ENCODE results near the gene PLPP1. TPM values are rescaled to one million over a fixed set of nuclear protein-coding genes. Genes with fewer than 3 reads are reported as not detected.

The PLPP1 gene
- total and polyA plus RNA-seq, 2 experiments from 2014 or later: 39.1 to 97.1 TPM

DNA sequence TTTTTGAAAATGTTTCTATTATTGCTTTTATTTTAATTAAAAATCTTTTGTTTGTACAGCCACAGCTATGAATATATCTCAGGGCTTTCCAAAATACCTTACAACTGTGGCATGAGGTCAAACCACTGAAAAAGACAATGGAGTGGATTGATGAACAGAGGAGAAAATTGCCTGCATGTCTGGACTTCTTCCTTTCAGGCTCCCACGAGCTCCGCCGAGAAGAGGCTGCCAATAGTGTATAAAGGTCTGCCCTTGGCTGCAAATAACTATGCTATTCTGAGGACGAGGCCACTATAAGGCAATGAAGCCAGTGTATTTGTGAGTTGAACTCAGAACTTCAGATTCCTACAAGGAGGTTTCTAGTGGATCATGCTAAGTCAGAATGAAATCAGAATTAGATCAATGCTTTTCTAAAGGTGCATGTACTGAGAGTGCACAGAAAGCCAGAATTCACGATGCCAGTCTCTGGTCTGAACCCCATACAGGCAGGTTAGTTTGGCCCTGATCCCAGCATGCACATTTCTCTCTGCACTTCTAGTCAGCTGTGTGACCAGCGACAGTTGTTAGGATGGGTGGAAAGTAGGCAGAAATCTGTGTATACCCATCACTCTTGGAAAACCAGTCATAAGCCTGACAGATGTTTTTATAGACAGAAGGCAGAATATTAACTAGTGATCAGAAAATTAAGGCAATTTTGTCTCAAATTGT lies 42.7 kb upstream of the PLPP1 start:
- DNase-seq (ENCODE audit: low spot score): no peak
- no peaks in the 10 kb centered on the region for H3K9me2 ChIP-seq (ENCODE audit: insufficient read depth)
- Mint-ChIP-seq H3K4me3 (no peak overlapping the region), H3K9me3 (no peaks in the 10 kb centered on the region), H3K4me1 (peaks cover 18% of the 10 kb centered on the region), H3K36me3 (ENCODE audit: low read depth) (no peaks in the 10 kb centered on the region), H3K27me3 (ENCODE audit: insufficient read depth, low read depth, poor library complexity) (peaks cover 3% of the 10 kb centered on the region), H3K27ac (peak overlapping the region; percentile 21; the same call in 1 of the 2 replicates)
- no peak for TF ChIP-seq EZH2phosphoT487 (IDR thresholded peaks at IDR 0.05; ENCODE audit: unreplicated experiment)
- TF ChIP-seq POLR2AphosphoS5 (IDR thresholded peaks at IDR 0.05; ENCODE audit: low read depth): no peak
- no peak for TF ChIP-seq JUNB (IDR thresholded peaks at IDR 0.05; ENCODE audit: unreplicated experiment)
- TF ChIP-seq, protein P1, sequence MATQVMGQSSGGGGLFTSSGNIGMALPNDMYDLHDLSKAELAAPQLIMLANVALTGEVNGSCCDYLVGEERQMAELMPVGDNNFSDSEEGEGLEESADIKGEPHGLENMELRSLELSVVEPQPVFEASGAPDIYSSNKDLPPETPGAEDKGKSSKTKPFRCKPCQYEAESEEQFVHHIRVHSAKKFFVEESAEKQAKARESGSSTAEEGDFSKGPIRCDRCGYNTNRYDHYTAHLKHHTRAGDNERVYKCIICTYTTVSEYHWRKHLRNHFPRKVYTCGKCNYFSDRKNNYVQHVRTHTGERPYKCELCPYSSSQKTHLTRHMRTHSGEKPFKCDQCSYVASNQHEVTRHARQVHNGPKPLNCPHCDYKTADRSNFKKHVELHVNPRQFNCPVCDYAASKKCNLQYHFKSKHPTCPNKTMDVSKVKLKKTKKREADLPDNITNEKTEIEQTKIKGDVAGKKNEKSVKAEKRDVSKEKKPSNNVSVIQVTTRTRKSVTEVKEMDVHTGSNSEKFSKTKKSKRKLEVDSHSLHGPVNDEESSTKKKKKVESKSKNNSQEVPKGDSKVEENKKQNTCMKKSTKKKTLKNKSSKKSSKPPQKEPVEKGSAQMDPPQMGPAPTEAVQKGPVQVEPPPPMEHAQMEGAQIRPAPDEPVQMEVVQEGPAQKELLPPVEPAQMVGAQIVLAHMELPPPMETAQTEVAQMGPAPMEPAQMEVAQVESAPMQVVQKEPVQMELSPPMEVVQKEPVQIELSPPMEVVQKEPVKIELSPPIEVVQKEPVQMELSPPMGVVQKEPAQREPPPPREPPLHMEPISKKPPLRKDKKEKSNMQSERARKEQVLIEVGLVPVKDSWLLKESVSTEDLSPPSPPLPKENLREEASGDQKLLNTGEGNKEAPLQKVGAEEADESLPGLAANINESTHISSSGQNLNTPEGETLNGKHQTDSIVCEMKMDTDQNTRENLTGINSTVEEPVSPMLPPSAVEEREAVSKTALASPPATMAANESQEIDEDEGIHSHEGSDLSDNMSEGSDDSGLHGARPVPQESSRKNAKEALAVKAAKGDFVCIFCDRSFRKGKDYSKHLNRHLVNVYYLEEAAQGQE (IDR thresholded peaks at IDR 0.05; ENCODE audit: unreplicated experiment): no peak
- TF ChIP-seq, protein P2, sequence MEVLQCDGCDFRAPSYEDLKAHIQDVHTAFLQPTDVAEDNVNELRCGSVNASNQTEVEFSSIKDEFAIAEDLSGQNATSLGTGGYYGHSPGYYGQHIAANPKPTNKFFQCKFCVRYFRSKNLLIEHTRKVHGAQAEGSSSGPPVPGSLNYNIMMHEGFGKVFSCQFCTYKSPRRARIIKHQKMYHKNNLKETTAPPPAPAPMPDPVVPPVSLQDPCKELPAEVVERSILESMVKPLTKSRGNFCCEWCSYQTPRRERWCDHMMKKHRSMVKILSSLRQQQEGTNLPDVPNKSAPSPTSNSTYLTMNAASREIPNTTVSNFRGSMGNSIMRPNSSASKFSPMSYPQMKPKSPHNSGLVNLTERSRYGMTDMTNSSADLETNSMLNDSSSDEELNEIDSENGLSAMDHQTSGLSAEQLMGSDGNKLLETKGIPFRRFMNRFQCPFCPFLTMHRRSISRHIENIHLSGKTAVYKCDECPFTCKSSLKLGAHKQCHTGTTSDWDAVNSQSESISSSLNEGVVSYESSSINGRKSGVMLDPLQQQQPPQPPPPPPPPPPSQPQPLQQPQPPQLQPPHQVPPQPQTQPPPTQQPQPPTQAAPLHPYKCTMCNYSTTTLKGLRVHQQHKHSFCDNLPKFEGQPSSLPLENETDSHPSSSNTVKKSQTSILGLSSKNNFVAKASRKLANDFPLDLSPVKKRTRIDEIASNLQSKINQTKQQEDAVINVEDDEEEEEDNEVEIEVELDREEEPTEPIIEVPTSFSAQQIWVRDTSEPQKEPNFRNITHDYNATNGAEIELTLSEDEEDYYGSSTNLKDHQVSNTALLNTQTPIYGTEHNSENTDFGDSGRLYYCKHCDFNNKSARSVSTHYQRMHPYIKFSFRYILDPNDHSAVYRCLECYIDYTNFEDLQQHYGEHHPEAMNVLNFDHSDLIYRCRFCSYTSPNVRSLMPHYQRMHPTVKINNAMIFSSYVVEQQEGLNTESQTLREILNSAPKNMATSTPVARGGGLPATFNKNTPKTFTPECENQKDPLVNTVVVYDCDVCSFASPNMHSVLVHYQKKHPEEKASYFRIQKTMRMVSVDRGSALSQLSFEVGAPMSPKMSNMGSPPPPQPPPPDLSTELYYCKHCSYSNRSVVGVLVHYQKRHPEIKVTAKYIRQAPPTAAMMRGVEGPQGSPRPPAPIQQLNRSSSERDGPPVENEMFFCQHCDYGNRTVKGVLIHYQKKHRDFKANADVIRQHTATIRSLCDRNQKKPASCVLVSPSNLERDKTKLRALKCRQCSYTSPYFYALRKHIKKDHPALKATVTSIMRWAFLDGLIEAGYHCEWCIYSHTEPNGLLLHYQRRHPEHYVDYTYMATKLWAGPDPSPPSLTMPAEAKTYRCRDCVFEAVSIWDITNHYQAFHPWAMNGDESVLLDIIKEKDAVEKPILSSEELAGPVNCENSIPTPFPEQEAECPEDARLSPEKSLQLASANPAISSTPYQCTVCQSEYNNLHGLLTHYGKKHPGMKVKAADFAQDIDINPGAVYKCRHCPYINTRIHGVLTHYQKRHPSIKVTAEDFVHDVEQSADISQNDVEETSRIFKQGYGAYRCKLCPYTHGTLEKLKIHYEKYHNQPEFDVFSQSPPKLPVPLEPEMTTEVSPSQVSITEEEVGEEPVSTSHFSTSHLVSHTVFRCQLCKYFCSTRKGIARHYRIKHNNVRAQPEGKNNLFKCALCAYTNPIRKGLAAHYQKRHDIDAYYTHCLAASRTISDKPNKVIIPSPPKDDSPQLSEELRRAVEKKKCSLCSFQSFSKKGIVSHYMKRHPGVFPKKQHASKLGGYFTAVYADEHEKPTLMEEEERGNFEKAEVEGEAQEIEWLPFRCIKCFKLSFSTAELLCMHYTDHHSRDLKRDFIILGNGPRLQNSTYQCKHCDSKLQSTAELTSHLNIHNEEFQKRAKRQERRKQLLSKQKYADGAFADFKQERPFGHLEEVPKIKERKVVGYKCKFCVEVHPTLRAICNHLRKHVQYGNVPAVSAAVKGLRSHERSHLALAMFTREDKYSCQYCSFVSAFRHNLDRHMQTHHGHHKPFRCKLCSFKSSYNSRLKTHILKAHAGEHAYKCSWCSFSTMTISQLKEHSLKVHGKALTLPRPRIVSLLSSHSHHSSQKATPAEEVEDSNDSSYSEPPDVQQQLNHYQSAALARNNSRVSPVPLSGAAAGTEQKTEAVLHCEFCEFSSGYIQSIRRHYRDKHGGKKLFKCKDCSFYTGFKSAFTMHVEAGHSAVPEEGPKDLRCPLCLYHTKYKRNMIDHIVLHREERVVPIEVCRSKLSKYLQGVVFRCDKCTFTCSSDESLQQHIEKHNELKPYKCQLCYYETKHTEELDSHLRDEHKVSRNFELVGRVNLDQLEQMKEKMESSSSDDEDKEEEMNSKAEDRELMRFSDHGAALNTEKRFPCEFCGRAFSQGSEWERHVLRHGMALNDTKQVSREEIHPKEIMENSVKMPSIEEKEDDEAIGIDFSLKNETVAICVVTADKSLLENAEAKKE (CRISPR knock-in tag; IDR thresholded peaks at IDR 0.05): no peak
- no peak for TF ChIP-seq NANOG (IDR thresholded peaks at IDR 0.05; ENCODE audit: borderline replicate concordance)
- no peak for TF ChIP-seq EZH2 (IDR thresholded peaks at IDR 0.05; ENCODE audit: low read depth, unreplicated experiment)
- TF ChIP-seq ZNF331 (CRISPR knock-in tag; IDR thresholded peaks at IDR 0.05; ENCODE audit: low read depth): no peak
- no peak for TF ChIP-seq STAT1 (IDR thresholded peaks at IDR 0.05; ENCODE audit: unreplicated experiment)
- TF ChIP-seq, protein P3, sequence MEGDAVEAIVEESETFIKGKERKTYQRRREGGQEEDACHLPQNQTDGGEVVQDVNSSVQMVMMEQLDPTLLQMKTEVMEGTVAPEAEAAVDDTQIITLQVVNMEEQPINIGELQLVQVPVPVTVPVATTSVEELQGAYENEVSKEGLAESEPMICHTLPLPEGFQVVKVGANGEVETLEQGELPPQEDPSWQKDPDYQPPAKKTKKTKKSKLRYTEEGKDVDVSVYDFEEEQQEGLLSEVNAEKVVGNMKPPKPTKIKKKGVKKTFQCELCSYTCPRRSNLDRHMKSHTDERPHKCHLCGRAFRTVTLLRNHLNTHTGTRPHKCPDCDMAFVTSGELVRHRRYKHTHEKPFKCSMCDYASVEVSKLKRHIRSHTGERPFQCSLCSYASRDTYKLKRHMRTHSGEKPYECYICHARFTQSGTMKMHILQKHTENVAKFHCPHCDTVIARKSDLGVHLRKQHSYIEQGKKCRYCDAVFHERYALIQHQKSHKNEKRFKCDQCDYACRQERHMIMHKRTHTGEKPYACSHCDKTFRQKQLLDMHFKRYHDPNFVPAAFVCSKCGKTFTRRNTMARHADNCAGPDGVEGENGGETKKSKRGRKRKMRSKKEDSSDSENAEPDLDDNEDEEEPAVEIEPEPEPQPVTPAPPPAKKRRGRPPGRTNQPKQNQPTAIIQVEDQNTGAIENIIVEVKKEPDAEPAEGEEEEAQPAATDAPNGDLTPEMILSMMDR (conservative IDR thresholded peaks at IDR 0.05; ENCODE audit: low read depth in 2 of 2): no peak
- no peak for TF ChIP-seq ZNF114 (CRISPR knock-in tag; IDR thresholded peaks at IDR 0.05)
- TF ChIP-seq, protein P4, sequence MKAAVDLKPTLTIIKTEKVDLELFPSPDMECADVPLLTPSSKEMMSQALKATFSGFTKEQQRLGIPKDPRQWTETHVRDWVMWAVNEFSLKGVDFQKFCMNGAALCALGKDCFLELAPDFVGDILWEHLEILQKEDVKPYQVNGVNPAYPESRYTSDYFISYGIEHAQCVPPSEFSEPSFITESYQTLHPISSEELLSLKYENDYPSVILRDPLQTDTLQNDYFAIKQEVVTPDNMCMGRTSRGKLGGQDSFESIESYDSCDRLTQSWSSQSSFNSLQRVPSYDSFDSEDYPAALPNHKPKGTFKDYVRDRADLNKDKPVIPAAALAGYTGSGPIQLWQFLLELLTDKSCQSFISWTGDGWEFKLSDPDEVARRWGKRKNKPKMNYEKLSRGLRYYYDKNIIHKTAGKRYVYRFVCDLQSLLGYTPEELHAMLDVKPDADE (IDR thresholded peaks at IDR 0.05): no peak
- no peak for TF ChIP-seq CREB1 (CRISPR knock-in tag; IDR thresholded peaks at IDR 0.05; ENCODE audit: low read depth)
- no peaks in the 10 kb centered on the region for H4K20me1 ChIP-seq (replicated peaks; ENCODE audit: insufficient read depth)
- H3K36me3 ChIP-seq (ENCODE audit: insufficient read depth): no peaks in the 10 kb centered on the region
- peaks cover 34% of the 10 kb centered on the region for H3K4me1 ChIP-seq (ENCODE audit: insufficient read depth)
- H3K4me3 ChIP-seq: no peak overlapping the region
- no peak for ATAC-seq
- no peaks in the 10 kb centered on the region for H3K79me2 ChIP-seq (replicated peaks; ENCODE audit: insufficient read depth)
- no peak overlapping the region for H3K27ac ChIP-seq (ENCODE audit: low read depth)
- 0 out of 2 replicates have a peak, but pooled peaks cover 2% of the 10 kb centered on the region for H3F3A ChIP-seq (replicated peaks; ENCODE audit: low read depth)
- H3K4me2 ChIP-seq: no peak overlapping the region
- no peaks in the 10 kb centered on the region for H3K27me3 ChIP-seq (ENCODE audit: insufficient read depth)
- H2AFZ ChIP-seq: peak overlapping the region; percentile 85; the same call in 1 of the 2 replicates
